Upper lobe of left lung (tissue), 4 donors: ENCODE measurements around the gene CCDC88A.

Experiments used
- EP300 ChIP-seq, 4 donors: sonication (generic); formaldehyde crosslinking; IDR thresholded peaks; one replicate each; pipeline ENCODE4 v1.5.1; 2017; ENCODE audit warnings: antibody characterized with exemption in 4 of 4, control low read depth in 2 of 4
- POLR2A ChIP-seq, 4 donors: fragments of 450-650 bp; IDR thresholded peaks; one replicate each; pipeline ENCODE4 v1.5.1; 2016 to 2017; ENCODE audit warnings: antibody characterized with exemption in 4 of 4, mild to moderate bottlenecking in 2 of 4
- POLR2AphosphoS5 ChIP-seq, 2 donors: sonication (generic); formaldehyde crosslinking; IDR thresholded peaks; one replicate each; pipeline ENCODE4 v1.5.1; 2017; ENCODE audit warnings: antibody characterized with exemption in 2 of 2
- TF ChIP-seq, protein P1 (sequence below), 6 experiments: fragments of 450-650 bp in 4 of 6; fragments of 200-600 bp in 2 of 6; sonication (generic) in 2 of 6; IDR thresholded peaks; one replicate each; pipeline ENCODE4 v1.5.1; 2016 to 2019; ENCODE audit warnings: antibody characterized with exemption in 6 of 6

DNA sequence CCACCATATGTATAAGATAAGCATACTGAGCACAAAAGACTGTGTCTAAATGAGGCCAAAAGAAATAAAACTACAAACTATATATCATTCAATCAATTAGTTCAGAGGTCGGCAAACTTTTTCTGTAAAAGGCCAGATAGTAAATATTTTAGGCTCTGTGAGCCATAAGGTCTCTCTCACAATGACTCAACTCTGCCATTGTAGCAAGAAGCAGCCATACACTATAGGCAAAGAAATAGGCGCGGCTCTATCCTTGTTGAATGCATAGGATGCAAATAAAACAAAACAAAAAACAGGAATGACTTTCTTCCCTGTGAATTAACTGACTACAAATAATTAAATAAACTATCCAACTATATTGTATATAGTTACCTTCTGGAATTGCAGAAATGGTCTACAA, 8.6 kb upstream of the CCDC88A start:
- TF ChIP-seq, protein P1, sequence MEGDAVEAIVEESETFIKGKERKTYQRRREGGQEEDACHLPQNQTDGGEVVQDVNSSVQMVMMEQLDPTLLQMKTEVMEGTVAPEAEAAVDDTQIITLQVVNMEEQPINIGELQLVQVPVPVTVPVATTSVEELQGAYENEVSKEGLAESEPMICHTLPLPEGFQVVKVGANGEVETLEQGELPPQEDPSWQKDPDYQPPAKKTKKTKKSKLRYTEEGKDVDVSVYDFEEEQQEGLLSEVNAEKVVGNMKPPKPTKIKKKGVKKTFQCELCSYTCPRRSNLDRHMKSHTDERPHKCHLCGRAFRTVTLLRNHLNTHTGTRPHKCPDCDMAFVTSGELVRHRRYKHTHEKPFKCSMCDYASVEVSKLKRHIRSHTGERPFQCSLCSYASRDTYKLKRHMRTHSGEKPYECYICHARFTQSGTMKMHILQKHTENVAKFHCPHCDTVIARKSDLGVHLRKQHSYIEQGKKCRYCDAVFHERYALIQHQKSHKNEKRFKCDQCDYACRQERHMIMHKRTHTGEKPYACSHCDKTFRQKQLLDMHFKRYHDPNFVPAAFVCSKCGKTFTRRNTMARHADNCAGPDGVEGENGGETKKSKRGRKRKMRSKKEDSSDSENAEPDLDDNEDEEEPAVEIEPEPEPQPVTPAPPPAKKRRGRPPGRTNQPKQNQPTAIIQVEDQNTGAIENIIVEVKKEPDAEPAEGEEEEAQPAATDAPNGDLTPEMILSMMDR (IDR thresholded peaks at IDR 0.05), result no peak
- TF ChIP-seq EP300 (IDR thresholded peaks at IDR 0.05) (no peak), POLR2A (IDR thresholded peaks at IDR 0.05) (no peak), POLR2AphosphoS5 (IDR thresholded peaks at IDR 0.05) (no peak)
